Measurements from ENCODE around the gene FICD.

DNA sequence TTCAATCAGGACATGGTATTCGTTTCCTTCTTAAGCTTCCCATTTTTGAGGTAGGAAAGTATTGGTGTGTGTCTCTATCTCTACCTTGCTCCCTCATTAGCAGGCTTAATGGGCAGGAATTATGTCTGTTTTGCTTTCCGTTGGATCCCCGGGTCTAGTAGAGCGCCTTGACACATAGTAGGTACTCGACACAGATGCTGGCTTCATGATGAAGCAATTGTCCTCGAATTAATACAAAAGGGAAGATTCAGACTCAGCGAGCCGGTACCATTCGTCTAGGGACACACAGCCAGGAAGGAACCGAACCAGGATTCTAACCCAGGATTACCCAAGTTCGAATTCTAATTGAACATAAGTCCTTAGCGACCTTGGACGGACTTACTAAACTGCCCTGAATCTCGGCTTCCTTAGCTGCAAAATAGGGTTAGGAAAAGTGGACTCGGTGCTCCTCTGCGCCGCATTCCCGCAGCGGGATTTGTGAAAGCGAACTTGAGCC lies 46.8 kb downstream of the FICD start:
- TF ChIP-seq, protein P1, sequence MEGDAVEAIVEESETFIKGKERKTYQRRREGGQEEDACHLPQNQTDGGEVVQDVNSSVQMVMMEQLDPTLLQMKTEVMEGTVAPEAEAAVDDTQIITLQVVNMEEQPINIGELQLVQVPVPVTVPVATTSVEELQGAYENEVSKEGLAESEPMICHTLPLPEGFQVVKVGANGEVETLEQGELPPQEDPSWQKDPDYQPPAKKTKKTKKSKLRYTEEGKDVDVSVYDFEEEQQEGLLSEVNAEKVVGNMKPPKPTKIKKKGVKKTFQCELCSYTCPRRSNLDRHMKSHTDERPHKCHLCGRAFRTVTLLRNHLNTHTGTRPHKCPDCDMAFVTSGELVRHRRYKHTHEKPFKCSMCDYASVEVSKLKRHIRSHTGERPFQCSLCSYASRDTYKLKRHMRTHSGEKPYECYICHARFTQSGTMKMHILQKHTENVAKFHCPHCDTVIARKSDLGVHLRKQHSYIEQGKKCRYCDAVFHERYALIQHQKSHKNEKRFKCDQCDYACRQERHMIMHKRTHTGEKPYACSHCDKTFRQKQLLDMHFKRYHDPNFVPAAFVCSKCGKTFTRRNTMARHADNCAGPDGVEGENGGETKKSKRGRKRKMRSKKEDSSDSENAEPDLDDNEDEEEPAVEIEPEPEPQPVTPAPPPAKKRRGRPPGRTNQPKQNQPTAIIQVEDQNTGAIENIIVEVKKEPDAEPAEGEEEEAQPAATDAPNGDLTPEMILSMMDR (IDR thresholded peaks at IDR 0.05): no peak
- TF ChIP-seq JUN (IDR thresholded peaks at IDR 0.05): no peak
- TF ChIP-seq SMC3 (IDR thresholded peaks at IDR 0.05): no peak
- no peak for TF ChIP-seq NFE2L2 (conservative IDR thresholded peaks at IDR 0.05; ENCODE audit: low read length)
- TF ChIP-seq PHF8 (IDR thresholded peaks at IDR 0.05; ENCODE audit: borderline replicate concordance, low read depth): no peak
- TF ChIP-seq, protein P2, sequence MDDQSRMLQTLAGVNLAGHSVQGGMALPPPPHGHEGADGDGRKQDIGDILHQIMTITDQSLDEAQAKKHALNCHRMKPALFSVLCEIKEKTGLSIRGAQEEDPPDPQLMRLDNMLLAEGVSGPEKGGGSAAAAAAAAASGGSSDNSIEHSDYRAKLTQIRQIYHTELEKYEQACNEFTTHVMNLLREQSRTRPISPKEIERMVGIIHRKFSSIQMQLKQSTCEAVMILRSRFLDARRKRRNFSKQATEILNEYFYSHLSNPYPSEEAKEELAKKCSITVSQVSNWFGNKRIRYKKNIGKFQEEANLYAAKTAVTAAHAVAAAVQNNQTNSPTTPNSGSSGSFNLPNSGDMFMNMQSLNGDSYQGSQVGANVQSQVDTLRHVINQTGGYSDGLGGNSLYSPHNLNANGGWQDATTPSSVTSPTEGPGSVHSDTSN (IDR thresholded peaks at IDR 0.05): no peak
- TF ChIP-seq, protein P3, sequence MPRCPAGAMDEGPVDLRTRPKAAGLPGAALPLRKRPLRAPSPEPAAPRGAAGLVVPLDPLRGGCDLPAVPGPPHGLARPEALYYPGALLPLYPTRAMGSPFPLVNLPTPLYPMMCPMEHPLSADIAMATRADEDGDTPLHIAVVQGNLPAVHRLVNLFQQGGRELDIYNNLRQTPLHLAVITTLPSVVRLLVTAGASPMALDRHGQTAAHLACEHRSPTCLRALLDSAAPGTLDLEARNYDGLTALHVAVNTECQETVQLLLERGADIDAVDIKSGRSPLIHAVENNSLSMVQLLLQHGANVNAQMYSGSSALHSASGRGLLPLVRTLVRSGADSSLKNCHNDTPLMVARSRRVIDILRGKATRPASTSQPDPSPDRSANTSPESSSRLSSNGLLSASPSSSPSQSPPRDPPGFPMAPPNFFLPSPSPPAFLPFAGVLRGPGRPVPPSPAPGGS (IDR thresholded peaks at IDR 0.05): no peak
- 0 out of 2 replicates have a peak, but pooled peaks have one; percentile 28 for TF ChIP-seq FOSB (CRISPR knock-in tag; IDR thresholded peaks at IDR 0.05)

All from A549 (cell line).